Right ventricle myocardium inferior (tissue), 1 donor: ENCODE measurements around the gene PPM1M. TPM values are rescaled to one million over a fixed set of nuclear protein-coding genes. Genes with fewer than 3 reads are reported as not detected.

Experiments used
- ATAC-seq: fragments of 200-7000 bp; cut with Tn5 transposase; one replicate; pipeline ENCODE4 v1.9.1; 2020; ENCODE audit warnings: mild to moderate bottlenecking, moderate library complexity
- DNase-seq: peaks from one replicate; pipeline ENCODE4 v3.0.0; 2021; ENCODE audit errors: missing footprints
- intact Hi-C: fragments of 100-400 bp; cut with DNase I; formaldehyde crosslinking; loops from one replicate; pipeline ENCODE4 v1.11.0; 2022
- microRNA-seq: library from miRNA; unstranded; fragments of <30 nt; microRNA quantifications from one replicate; pipeline ENCODE4 v1.2.0, GENCODE V29; 2020
- total RNA-seq: library from RNA; stranded (reverse); fragmentation: NEBNext Ultra II Directional; extraction: Animal tissue kit (Norgen Biotek cat#: 25700); gene quantifications from one replicate; pipeline ENCODE4 v1.2.1, GENCODE V29; 2021
- donor health status: DM: no; HTN: yes; CAD: no; lungs with severe emphysema.

PPM1M gene
- total RNA-seq, 1 donor from 2014 or later, result 8.7 TPM

DNA sequence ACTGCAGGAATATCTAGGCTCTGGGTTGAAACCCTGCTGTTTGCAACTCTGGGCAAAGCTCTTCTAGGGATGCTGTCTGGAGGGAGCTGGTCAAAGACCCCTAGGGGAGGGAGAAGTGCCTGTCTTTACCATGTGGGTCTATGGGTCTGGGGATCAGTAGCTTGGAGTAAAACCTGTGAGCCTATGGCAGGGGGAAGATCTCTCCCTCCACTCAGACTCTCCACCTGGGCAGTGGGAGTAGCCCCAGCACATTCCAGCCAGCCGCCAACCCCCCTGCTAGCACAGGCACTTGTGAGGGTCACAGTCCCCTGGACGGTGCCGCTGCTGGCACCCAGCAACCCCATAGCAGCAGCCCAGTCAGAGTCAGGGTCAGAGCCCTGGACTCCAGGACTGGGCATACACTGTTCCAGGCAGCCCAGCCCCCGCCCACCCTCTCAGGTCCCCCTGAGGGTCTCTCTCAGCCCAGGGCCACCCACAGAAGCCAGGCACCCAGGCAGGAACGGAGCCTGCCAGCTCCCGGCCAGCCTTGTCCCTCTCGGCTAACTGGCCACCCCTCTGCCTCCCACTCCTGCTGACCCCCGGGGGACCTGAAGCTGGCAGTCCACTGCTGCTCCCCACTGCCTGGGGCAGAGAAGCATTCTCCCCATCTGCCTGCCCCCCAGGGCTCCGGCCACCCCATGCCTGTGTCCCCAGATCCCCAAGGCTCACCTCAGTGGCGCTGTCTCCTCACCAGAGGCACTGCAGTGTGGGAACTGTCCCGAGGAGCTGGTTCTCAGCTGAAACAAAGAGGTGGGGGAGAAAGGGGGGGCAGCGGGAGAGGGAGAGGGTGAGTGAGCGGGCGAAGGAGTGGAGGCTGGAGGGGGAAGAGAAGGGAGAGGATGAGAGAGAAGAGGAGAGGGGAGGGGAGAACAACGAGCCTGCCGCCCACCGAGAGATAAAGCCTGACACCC, 52.9 kb downstream of the PPM1M start:
- DNase-seq (no peak), ATAC-seq (no peak)
- intact Hi-C loops, result no loop called here

GRCh38 chr3:52299247-52299878, 53.8 kb downstream of the PPM1M start:
- intact Hi-C loops, result no loop called here
- DNase-seq (no peak), ATAC-seq (no peak)

Small RNA genes within 50 kb of the gene (microRNA-seq; reads per million reads assigned to microRNA genes)
- gene MIR135A1 (not detected), gene MIRLET7G (27,706 reads per million, percentile 97 among the genes with 10 or more reads in this experiment)

Other genes starting within 250 kb of the PPM1M start
- gene RPL29, start 249.9 kb upstream of the PPM1M start, total RNA-seq, result 677 TPM
- 25.0 TPM for gene DUSP7, start 189.2 kb upstream of the PPM1M start, total RNA-seq
- 1.7 TPM for gene POC1A, start 91.3 kb upstream of the PPM1M start, total RNA-seq
- 186 TPM for gene ALAS1, start 47.6 kb upstream of the PPM1M start, total RNA-seq
- 0.38 TPM for gene TLR9, start 20.1 kb upstream of the PPM1M start, total RNA-seq
- 120 TPM for gene TWF2, start 6.6 kb upstream of the PPM1M start, total RNA-seq
- gene WDR82, start 32.9 kb downstream of the PPM1M start, total RNA-seq, result 62.3 TPM
- gene GLYCTK, start 42.1 kb downstream of the PPM1M start, total RNA-seq, result 5.2 TPM
- 2.2 TPM for gene DNAH1, start 70.6 kb downstream of the PPM1M start, total RNA-seq
- 53.3 TPM for gene BAP1, start 164.2 kb downstream of the PPM1M start, total RNA-seq
- 13.7 TPM for gene PHF7, start 164.9 kb downstream of the PPM1M start, total RNA-seq
- gene SEMA3G, start 199.3 kb downstream of the PPM1M start, total RNA-seq, result 12.3 TPM
- gene TNNC1, start 208.3 kb downstream of the PPM1M start, total RNA-seq, result 9,051 TPM
- 45.6 TPM for gene NISCH, start 209.8 kb downstream of the PPM1M start, total RNA-seq
- gene STAB1, start 249.6 kb downstream of the PPM1M start, total RNA-seq, result 88.1 TPM